CD4-positive, alpha-beta T cell treated with Interleukin-17A for 4 hours (primary cell): ENCODE data around the gene CTRB1.
"Not testable (repeated sequence)": the region's sequence is repeated elsewhere in the genome, so short reads cannot be mapped to it uniquely, and the experiment has no call there.

Experiments used
- DNase-seq: peaks from one replicate; pipeline ENCODE4 v3.0.0-alpha.2; 2020; ENCODE audit warnings: mixed read lengths

The CTRB1 gene

GRCh38 chr16:75204905-75205304, 13.9 kb upstream of the CTRB1 start:
- DNase-seq, result not testable (repeated sequence)

GRCh38 chr16:75205438-75205837, 13.3 kb upstream of the CTRB1 start:
- not testable (repeated sequence) for DNase-seq

- not testable (repeated sequence) for DNase-seq
Observed at GRCh38 chr16:75205961-75206748, 12.6 kb upstream of the CTRB1 start.

GRCh38 chr16:75206749-75207451, 11.9 kb upstream of the CTRB1 start, which contains the start of gene CTRB2:
Gene CTRB2 (minus strand): TSS chr16:75207161. CDS start chr16:75207141, 20 bp downstream.
- no peak for DNase-seq

GRCh38 chr16:75207831-75208230, 11.0 kb upstream of the CTRB1 start:
- DNase-seq, result no peak

- no peak for DNase-seq
Observed at GRCh38 chr16:75208242-75208825, 10.5 kb upstream of the CTRB1 start.

GRCh38 chr16:75208861-75209505, 9.8 kb upstream of the CTRB1 start:
- DNase-seq, result no peak

- DNase-seq, result not testable (repeated sequence)
Observed at GRCh38 chr16:75209514-75209913, 9.3 kb upstream of the CTRB1 start.

GRCh38 chr16:75209944-75210343, 8.8 kb upstream of the CTRB1 start:
- DNase-seq, result no peak

GRCh38 chr16:75211286-75211685, 7.5 kb upstream of the CTRB1 start:
- not testable (repeated sequence) for DNase-seq

GRCh38 chr16:75216127-75216526, 2.7 kb upstream of the CTRB1 start:
- no peak for DNase-seq

GRCh38 chr16:75216576-75216975, 2.2 kb upstream of the CTRB1 start:
- DNase-seq, result no peak

- no peak for DNase-seq
Observed at GRCh38 chr16:75217389-75217851, 1.4 kb upstream of the CTRB1 start.

GRCh38 chr16:75219088-75219487, 300 bp downstream of the CTRB1 start:
- DNase-seq, result no peak

- DNase-seq, result no peak
Observed at GRCh38 chr16:75219838-75220237, 1.1 kb downstream of the CTRB1 start.

GRCh38 chr16:75222271-75222783, 3.5 kb downstream of the CTRB1 start:
- no peak for DNase-seq

GRCh38 chr16:75223129-75223528, 4.3 kb downstream of the CTRB1 start:
- DNase-seq, result not testable (repeated sequence)

GRCh38 chr16:75224306-75225082, 5.7 kb downstream of the CTRB1 start:
- DNase-seq, result no peak

- no peak for DNase-seq
Observed at GRCh38 chr16:75225092-75225491, 6.3 kb downstream of the CTRB1 start.

- DNase-seq, result no peak
Observed at GRCh38 chr16:75225678-75226515, 7.1 kb downstream of the CTRB1 start.
